HepG2 (cell line): ENCODE data around the gene TENT5A. TPM values are rescaled to one million over a fixed set of nuclear protein-coding genes. Genes with fewer than 3 reads are reported as not detected.

ENCODE experiments used
- ATAC-seq: fragments of 200-7000 bp; cut with Tn5 transposase; 3 replicates; pipeline ENCODE4 v1.9.1; 2020; ENCODE audit warnings: mild to moderate bottlenecking, moderate library complexity
- BruUV-seq: library from RNA; stranded (reverse); fragments of 400-500 nt; replicated peaks from 2 replicates; lab custom pipeline; 2021; lab: Mats Ljungman, UMichigan
- CTCF ChIA-PET: fragments of 300-600 bp; formaldehyde crosslinking; extraction: SDS; loops from one replicate; lab custom pipeline; 2021; ENCODE audit warnings: low total read pairs, inconsistent platforms, low intra/inter-chr PET ratio; lab: Yijun Ruan, JAX
- POLR2A ChIA-PET: fragments of 350-600 bp; sonication (Branson Sonifier 250); formaldehyde crosslinking; loops from one replicate; lab custom pipeline; 2020; ENCODE audit warnings: antibody characterized with exemption, inconsistent platforms; lab: Yijun Ruan, JAX
- DNase-seq: peaks from one replicate; pipeline ENCODE4 v3.0.0-alpha.2; 2015; ENCODE audit warnings: low spot score
- FAIRE-seq: peaks from 3 replicates; lab custom pipeline; 2011; peaks lifted over from hg19 to GRCh38; lab: Jason Lieb, UNC
- H2AFZ ChIP-seq: one replicate; pipeline ENCODE4 v1.6.1; 2011; ENCODE audit warnings: low read length, inconsistent platforms
- H3K27ac ChIP-seq: fragments of 300-600 bp; 3 replicates; pipeline ENCODE4 v1.8.0; 2011; ENCODE audit warnings: mixed run types, mild to moderate bottlenecking, mixed read lengths, low read length, inconsistent platforms; ENCODE audit not compliant: insufficient read depth; ENCODE audit errors: extremely low read length
- H3K27me3 ChIP-seq, 2 experiments: fragments of 200-600 bp in 1 of 2; 2 replicates in 1 of 2; 3 replicates in 1 of 2; pipeline versions ENCODE4 v1.6.0 to v1.8.0; 2011; ENCODE audit warnings: low read length in 2 of 2, mild to moderate bottlenecking in 2 of 2, moderate library complexity in 2 of 2, inconsistent platforms in 1 of 2; ENCODE audit not compliant: insufficient read depth in 2 of 2, control insufficient read depth in 1 of 2
- H3K36me3 ChIP-seq, 2 experiments: fragments of 200-600 bp in 1 of 2; replicated peaks in 1 of 2; 2 replicates in 1 of 2; 3 replicates in 1 of 2; pipeline versions ENCODE4 v1.5.1 to v1.8.0; 2011; ENCODE audit warnings: low read length in 2 of 2, inconsistent platforms in 1 of 2; ENCODE audit not compliant: insufficient read depth in 2 of 2, control insufficient read depth in 1 of 2
- H3K4me1 ChIP-seq: 2 replicates; pipeline ENCODE4 v1.5.1; 2012; ENCODE audit warnings: low read length, inconsistent platforms; ENCODE audit not compliant: insufficient read depth
- H3K4me2 ChIP-seq: 2 replicates; pipeline ENCODE4 v1.6.0; 2011; ENCODE audit warnings: low read depth, low read length, inconsistent platforms
- H3K4me3 ChIP-seq, 3 experiments: fragments of 200-600 bp in 1 of 3; sonication (generic), shearing (Covaris generic) in 1 of 3; replicated peaks in 1 of 3; 2 replicates each; pipeline ENCODE4 v1.5.1; 2011 to 2016; ENCODE audit warnings: low read length in 3 of 3, inconsistent platforms in 2 of 3, low read depth in 2 of 3, mild to moderate bottlenecking in 2 of 3, control low read depth in 1 of 3, mixed read lengths in 1 of 3; ENCODE audit not compliant: insufficient read depth in 1 of 3
- H3K79me2 ChIP-seq: one replicate; pipeline ENCODE4 v1.6.1; 2011; ENCODE audit warnings: low read length, inconsistent platforms; ENCODE audit not compliant: insufficient read depth
- H3K9ac ChIP-seq: 2 replicates; pipeline ENCODE4 v1.6.0; 2011; ENCODE audit warnings: mild to moderate bottlenecking, low read depth, low read length, inconsistent platforms; ENCODE audit not compliant: insufficient read depth
- H3K9me3 ChIP-seq: 2 replicates; pipeline ENCODE4 v1.5.1; 2012; ENCODE audit warnings: mild to moderate bottlenecking, low read length
- H4K20me1 ChIP-seq: 2 replicates; pipeline ENCODE4 v1.6.0; 2011; ENCODE audit warnings: inconsistent platforms, mild to moderate bottlenecking, low read length, moderate library complexity; ENCODE audit not compliant: insufficient read depth
- KMT2A ChIP-seq: sonication (generic); formaldehyde crosslinking; IDR thresholded peaks from 2 replicates; pipeline ENCODE4 v1.4.0; 2020; ENCODE audit warnings: missing genetic modification reagents
- NPAS2 ChIP-seq: sonication (generic); formaldehyde crosslinking; IDR thresholded peaks from 2 replicates; pipeline ENCODE4 v1.8.0; 2022; ENCODE audit warnings: mild to moderate bottlenecking, missing genetic modification reagents, borderline replicate concordance
- PAX8 ChIP-seq: sonication (generic); formaldehyde crosslinking; IDR thresholded peaks from 2 replicates; pipeline ENCODE4 v1.8.0; 2022; ENCODE audit warnings: mild to moderate bottlenecking, missing genetic modification reagents, borderline replicate concordance
- PRPF4 ChIP-seq: fragments of 200-400 bp; formaldehyde crosslinking; IDR thresholded peaks from 2 replicates; pipeline ENCODE4 v1.6.1; 2016; ENCODE audit warnings: low read length, low read depth; ENCODE audit not compliant: poor library complexity, severe bottlenecking
- THYN1 ChIP-seq: sonication (generic); formaldehyde crosslinking; IDR thresholded peaks from 2 replicates; pipeline ENCODE4 v1.8.1; 2023; ENCODE audit warnings: low read depth, mild to moderate bottlenecking, moderate library complexity, missing genetic modification reagents, borderline replicate concordance
- WGBS: methylation state at CpG from one replicate; pipeline ENCODE4 v1.1.6; 2017; ENCODE audit warnings: low lambda C conversion rate; 5-methylcytosine and 5-hydroxymethylcytosine counted together
- in situ Hi-C: cut with HindIII; loops from 2 replicates; pipeline ENCODE4 v1.10.0; 2017; ENCODE audit warnings: low pct_unique_long_range_greater_than_20kb; ENCODE audit not compliant: extremely low pct_ligation_motif_present
- intact Hi-C: fragments of 100-400 bp; cut with micrococcal nuclease; formaldehyde crosslinking; loops from one replicate; pipeline ENCODE4 v1.10.0; 2022; ENCODE audit not compliant: unreplicated experiment
- polyA plus RNA-seq, 8 experiments: library from polyadenylated mRNA; depleted of rRNA in 3 of 8; stranded (reverse) in 7 of 8; unstranded in 1 of 8; fragments of >200 nt; fragmentation: Illumina TruSeq in 4 of 8; extraction: Trizol in 4 of 8; gene quantifications; 2 replicates each; pipeline versions ENCODE4 v1.2.1 to v1.2.3, GENCODE V29; 2011 to 2016; ENCODE audit warnings: low read depth in 4 of 8, missing spikeins in 1 of 8, mixed read lengths in 1 of 8; ENCODE audit not compliant: insufficient read depth in 1 of 8
- total RNA-seq, 5 experiments: library from RNA; depleted of rRNA; stranded (reverse); fragments of >200 nt; fragmentation: Illumina TruSeq; extraction: Trizol; gene quantifications; 2 replicates each; pipeline ENCODE4 v1.2.3, GENCODE V29; 2016; ENCODE audit warnings: low read depth in 1 of 5
- TF ChIP-seq, protein P1 (sequence below): sonication (generic); formaldehyde crosslinking; IDR thresholded peaks from 2 replicates; pipeline ENCODE4 v1.9.0; 2021; ENCODE audit warnings: missing genetic modification reagents, borderline replicate concordance
- TF ChIP-seq, protein P2 (sequence below): sonication (generic); formaldehyde crosslinking; IDR thresholded peaks from 2 replicates; pipeline ENCODE4 v1.5.0; 2020; ENCODE audit warnings: missing genetic modification reagents

Gene TENT5A
- total and polyA plus RNA-seq, 2 of the 13 experiments (the other 11 are each of a cell fraction or from before 2014, with no cell fraction given), result 8.0 to 13.8 TPM

DNA sequence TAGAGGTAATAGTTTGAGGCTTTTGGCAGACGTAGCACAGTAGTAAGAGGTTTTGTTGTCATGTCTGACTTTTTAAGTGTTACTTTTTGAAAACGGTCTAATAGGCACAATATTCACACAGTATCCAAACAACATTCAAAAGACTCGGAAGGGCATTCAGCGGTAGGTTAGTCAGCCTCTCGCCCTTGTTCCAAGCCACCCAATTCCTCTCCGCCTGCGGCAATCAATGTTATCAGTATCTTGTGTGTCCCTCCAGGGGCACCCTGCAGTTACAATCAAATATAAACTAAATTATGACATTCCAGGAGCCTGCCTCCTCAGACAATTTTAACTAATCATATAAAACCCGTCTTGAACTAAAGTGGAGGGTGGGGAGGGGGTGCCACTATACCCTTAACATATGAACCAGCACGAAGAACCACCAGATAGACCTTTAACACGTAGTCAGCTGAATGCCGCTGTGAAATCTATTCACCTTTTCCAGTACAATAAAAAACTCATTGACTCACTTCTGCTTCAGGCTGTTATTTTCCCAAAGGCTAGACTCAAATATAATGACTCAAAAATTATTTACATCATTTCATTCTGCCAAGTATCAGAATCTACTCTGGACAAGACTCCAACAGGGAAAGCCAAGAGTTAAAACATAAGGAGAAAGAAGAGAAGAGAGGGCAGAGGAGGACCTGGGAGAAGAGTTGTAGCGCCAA lies 1.6 kb downstream of the TENT5A start:
- TF ChIP-seq PRPF4 (no peak), NPAS2 (CRISPR knock-in tag) (no peak), KMT2A (CRISPR knock-in tag) (peak; percentile 42; the same call in 1 of the 2 replicates), THYN1 (0 out of 2 replicates have a peak, but pooled peaks have one; percentile 32), PAX8 (0 out of 2 replicates have a peak, but pooled peaks have one; percentile 35)
- TF ChIP-seq, protein P1, sequence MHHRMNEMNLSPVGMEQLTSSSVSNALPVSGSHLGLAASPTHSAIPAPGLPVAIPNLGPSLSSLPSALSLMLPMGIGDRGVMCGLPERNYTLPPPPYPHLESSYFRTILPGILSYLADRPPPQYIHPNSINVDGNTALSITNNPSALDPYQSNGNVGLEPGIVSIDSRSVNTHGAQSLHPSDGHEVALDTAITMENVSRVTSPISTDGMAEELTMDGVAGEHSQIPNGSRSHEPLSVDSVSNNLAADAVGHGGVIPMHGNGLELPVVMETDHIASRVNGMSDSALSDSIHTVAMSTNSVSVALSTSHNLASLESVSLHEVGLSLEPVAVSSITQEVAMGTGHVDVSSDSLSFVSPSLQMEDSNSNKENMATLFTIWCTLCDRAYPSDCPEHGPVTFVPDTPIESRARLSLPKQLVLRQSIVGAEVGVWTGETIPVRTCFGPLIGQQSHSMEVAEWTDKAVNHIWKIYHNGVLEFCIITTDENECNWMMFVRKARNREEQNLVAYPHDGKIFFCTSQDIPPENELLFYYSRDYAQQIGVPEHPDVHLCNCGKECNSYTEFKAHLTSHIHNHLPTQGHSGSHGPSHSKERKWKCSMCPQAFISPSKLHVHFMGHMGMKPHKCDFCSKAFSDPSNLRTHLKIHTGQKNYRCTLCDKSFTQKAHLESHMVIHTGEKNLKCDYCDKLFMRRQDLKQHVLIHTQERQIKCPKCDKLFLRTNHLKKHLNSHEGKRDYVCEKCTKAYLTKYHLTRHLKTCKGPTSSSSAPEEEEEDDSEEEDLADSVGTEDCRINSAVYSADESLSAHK, result no peak
- TF ChIP-seq, protein P2, sequence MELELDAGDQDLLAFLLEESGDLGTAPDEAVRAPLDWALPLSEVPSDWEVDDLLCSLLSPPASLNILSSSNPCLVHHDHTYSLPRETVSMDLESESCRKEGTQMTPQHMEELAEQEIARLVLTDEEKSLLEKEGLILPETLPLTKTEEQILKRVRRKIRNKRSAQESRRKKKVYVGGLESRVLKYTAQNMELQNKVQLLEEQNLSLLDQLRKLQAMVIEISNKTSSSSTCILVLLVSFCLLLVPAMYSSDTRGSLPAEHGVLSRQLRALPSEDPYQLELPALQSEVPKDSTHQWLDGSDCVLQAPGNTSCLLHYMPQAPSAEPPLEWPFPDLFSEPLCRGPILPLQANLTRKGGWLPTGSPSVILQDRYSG (CRISPR knock-in tag), result 0 out of 2 replicates have a peak, but pooled peaks have one; percentile 19
- H3K27me3 ChIP-seq, result no peaks in the 10 kb centered on the region
- no peak for ATAC-seq
- H3K4me1 ChIP-seq, result peaks cover 41% of the 10 kb centered on the region
- no peak overlapping the region for H2AFZ ChIP-seq
- H3K9me3 ChIP-seq, result no peaks in the 10 kb centered on the region
- DNase-seq, result no peak
- peak overlapping the region; percentile 76 for H3K9ac ChIP-seq
- intact Hi-C loops, result loop anchor here (5.0 to 10.0 kb wide), 5 partner anchors 56 to 426 kb away; no protein-coding TSS in a partner anchor
- peaks cover 44% of the 10 kb centered on the region for H3K79me2 ChIP-seq
- H3K27ac ChIP-seq, result peak overlapping the region; percentile 92
- POLR2A ChIA-PET, result interaction anchor here (1.0 to 2.1 kb wide), 4 partner anchors 23 to 498 kb away, joined by 3 to 6 read pairs (median 3); no protein-coding TSS in a partner anchor
- FAIRE-seq, result no peak
- peak overlapping the region; percentile 93 for H3K4me2 ChIP-seq
- CTCF ChIA-PET, result no interaction called here
- WGBS, result 34% methylated on average over 12 of the region's 12 CpGs
- peaks cover 2 to 14% of the 10 kb centered on the region in 2 experiments; a peak in 4 of 5 replicates for H3K36me3 ChIP-seq
- H3K4me3 ChIP-seq, result peak overlapping the region; percentile 79 to 91 (median 90)
- H4K20me1 ChIP-seq, result peaks cover 13% of the 10 kb centered on the region
- no TSS peak for BruUV-seq
- in situ Hi-C loops, result loop anchor here (5.0 kb wide), 1 partner anchor 246 kb away; no protein-coding TSS in a partner anchor
